ENCODE data around the gene BCL7A. TPM values are rescaled to one million over a fixed set of nuclear protein-coding genes. Genes with fewer than 3 reads are reported as not detected.
"Not testable (repeated sequence)": the region's sequence is repeated elsewhere in the genome, so short reads cannot be mapped to it uniquely, and the experiment has no call there.

Gene BCL7A
- total RNA-seq, 1 experiment from 2014 or later: 6.4 TPM

DNA sequence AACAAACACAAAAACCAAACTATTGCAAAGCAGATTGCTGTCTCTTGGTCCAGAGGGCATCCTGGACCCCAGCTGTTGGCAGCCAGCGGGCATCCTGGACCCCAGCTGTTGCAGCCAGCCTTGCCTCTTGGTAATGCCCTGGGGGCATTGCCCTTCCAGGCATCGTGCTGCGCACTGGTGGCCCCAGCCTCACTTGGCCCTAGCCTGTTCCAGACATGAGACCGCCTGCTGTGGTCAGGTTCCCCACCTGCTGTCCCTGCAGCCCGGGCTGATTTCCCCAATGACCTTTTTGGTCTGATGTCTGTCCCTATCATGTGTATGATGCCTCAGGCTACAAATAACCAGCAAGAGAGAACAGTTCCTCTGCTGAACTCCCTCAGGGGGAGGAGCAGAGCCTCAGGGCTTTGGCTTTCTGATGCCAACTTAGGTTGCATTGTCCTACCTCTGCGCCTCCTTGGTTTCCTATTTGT lies 77.6 kb downstream of the BCL7A start:
- no peak overlapping the region for H3K4me3 ChIP-seq
- no peak overlapping the region for H3K27ac ChIP-seq
- H3K27me3 ChIP-seq (replicated peaks): no peaks in the 10 kb centered on the region
- no peaks in the 10 kb centered on the region for H3K9me3 ChIP-seq (replicated peaks)
- peaks cover 5% of the 10 kb centered on the region; the same call in 1 of the 2 replicates for H3K36me3 ChIP-seq
- no peak for DNase-seq (ENCODE audit: low read depth in 1 of 2, low spot score in 2 of 2)
- peaks cover 25% of the 10 kb centered on the region for H3K4me1 ChIP-seq (replicated peaks)

DNA sequence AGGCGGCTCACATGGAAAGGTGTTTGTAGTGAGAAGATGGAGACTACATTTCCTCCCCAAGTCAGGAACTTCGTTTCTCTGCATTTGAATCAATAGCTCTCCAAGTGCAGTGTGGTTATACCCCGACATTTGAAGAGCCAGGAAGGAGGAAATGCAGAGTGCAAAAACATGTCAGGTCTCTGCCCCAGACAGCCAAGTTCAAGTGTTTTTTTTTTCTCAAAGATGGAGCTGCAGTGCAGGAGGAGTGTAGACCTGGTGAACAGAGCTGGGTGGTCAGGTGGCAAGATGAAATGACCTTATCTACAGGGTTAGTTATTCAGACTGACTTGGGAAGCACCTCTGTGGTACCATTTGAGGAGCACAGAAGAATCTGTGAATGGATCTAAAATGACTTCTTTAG lies 78.2 kb downstream of the BCL7A start:
- Histone ChIP-seq H3K4me1 (replicated peaks) (peaks cover 24% of the 10 kb centered on the region), H3K36me3 (peaks cover 8% of the 10 kb centered on the region), H3K4me3 (no peak overlapping the region), H3K9me3 (replicated peaks) (no peaks in the 10 kb centered on the region), H3K27ac (no peak overlapping the region), H3K27me3 (replicated peaks) (no peaks in the 10 kb centered on the region)
- DNase-seq (ENCODE audit: low read depth in 1 of 2, low spot score in 2 of 2): no peak

DNA sequence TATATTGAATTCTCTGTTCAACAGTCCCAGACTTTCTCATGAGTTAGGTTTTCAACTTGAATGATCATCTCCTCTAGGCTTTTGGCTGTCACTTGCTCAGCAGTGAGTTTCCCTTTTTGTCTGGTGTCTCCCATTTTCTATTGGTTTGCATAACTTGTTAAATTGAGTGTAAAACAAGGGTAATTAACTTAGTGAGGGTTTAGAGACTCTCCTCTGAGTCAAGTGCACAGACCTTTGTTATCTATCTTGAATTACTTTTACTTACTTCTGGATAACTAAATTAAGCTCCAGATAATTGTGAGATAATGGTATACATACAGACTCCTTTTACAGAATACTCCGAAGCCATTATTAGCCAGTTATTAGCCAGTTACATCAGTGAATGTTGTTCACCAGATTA lies 78.9 kb downstream of the BCL7A start:
- no peak overlapping the region for H3K4me3 ChIP-seq
- H3K4me1 ChIP-seq (replicated peaks): peaks cover 20% of the 10 kb centered on the region
- DNase-seq (ENCODE audit: low read depth in 1 of 2, low spot score in 2 of 2): no peak
- H3K27me3 ChIP-seq (replicated peaks): no peaks in the 10 kb centered on the region
- H3K9me3 ChIP-seq (replicated peaks): no peaks in the 10 kb centered on the region
- no peak overlapping the region for H3K27ac ChIP-seq
- H3K36me3 ChIP-seq: peaks cover 10% of the 10 kb centered on the region

DNA sequence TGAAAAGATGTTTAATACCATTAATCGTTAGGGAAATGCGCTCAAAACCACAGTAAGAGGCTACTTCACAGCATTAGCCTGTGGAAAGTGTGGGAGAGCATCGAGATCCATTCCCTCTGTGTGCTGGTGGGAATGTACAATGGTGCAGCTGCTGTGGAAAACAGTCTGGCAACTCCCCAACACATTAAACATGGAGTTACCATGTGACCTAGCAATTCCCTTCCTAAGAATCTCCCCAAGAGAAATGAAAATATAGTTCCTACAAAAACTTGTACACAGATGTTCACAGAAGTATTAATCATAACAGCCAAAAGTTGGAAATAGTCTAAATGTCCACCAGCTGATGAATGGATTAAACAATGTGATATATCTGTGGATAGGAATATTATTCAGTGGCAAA lies 80.6 kb downstream of the BCL7A start:
- DNase-seq (ENCODE audit: low read depth in 1 of 2, low spot score in 2 of 2): no peak
- Histone ChIP-seq H3K27me3 (replicated peaks) (no peaks in the 10 kb centered on the region), H3K4me1 (replicated peaks) (peaks cover 20% of the 10 kb centered on the region), H3K4me3 (no peak overlapping the region), H3K27ac (no peak overlapping the region), H3K9me3 (replicated peaks) (no peaks in the 10 kb centered on the region), H3K36me3 (peaks cover 10% of the 10 kb centered on the region)

DNA sequence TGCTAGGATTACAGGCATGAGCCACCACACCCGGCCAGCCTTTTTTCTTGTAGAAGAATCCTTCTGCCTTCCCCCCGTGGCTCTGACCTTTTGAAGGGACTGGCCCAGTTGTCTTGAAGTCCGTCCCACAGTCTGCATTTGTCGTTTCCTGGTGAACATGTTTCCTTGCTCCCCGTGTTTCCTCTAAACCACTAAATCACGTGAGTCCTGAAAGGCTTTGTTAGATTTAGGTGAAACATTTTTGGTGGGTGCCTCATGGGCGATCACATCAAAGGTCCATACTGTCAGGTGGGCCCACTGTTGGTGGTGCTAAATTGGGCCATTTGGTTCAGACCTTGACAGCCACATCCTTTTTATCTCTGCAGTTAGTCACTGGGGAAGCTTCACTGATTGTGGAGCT lies 83.2 kb downstream of the BCL7A start:
- H3K9me3 ChIP-seq (replicated peaks): no peaks in the 10 kb centered on the region
- DNase-seq (ENCODE audit: low read depth in 1 of 2, low spot score in 2 of 2): no peak
- H3K4me3 ChIP-seq: no peak overlapping the region
- peaks cover 13% of the 10 kb centered on the region for H3K36me3 ChIP-seq
- no peak overlapping the region for H3K27ac ChIP-seq
- peaks cover 28% of the 10 kb centered on the region for H3K4me1 ChIP-seq (replicated peaks)
- no peaks in the 10 kb centered on the region for H3K27me3 ChIP-seq (replicated peaks)

DNA sequence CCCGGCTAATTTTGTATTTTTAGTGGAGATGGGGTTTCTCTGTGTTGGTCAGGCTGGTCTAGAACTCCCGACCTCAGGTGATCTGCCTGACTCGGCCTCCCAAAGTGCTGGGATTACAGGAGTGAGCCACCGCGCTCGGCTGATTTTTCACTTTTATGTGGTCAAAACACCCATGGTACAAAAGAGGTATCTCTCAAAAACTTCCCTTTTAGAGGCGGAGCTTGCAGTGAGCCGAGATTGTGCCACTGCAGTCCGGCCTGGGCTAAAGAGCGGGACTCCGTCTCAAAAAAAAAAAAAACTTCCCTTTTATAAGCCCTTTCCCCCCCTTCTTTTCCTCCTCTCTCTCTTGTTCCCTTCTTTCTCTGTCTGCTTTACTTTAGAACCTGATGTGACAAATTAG lies 83.8 kb downstream of the BCL7A start:
- not testable (repeated sequence) for DNase-seq (ENCODE audit: low read depth in 1 of 2, low spot score in 2 of 2); H3K4me3 ChIP-seq; H3K27me3 ChIP-seq (replicated peaks); H3K9me3 ChIP-seq (replicated peaks); H3K27ac ChIP-seq
- H3K36me3 ChIP-seq: peaks cover 13% of the 10 kb centered on the region
- peaks cover 28% of the 10 kb centered on the region for H3K4me1 ChIP-seq (replicated peaks)

DNA sequence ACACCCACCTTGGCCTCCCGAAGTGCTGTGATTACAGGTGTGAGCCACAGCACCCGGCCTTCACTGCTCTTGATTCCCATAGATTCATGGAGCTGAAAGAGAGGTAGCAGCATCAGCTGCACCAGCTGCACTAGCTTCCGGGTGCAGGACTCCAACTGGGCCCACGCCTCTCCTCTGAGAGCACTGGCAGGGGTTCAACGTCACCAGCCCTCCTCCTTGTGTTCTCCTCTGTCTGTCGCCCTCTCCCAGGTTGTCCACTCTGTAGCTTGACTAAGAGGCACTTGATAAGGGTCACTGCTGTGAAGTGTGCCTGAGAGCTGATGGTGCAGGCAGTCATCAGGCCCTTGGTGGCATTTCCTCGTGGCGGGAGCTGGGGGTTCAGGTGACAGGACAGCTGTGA lies 85.2 kb downstream of the BCL7A start:
- no peak overlapping the region for H3K4me3 ChIP-seq
- H3K9me3 ChIP-seq (replicated peaks): no peaks in the 10 kb centered on the region
- no peaks in the 10 kb centered on the region for H3K27me3 ChIP-seq (replicated peaks)
- H3K27ac ChIP-seq: no peak overlapping the region
- H3K4me1 ChIP-seq (replicated peaks): peaks cover 28% of the 10 kb centered on the region
- H3K36me3 ChIP-seq: peaks cover 13% of the 10 kb centered on the region
- no peak for DNase-seq (ENCODE audit: low read depth in 1 of 2, low spot score in 2 of 2)

DNA sequence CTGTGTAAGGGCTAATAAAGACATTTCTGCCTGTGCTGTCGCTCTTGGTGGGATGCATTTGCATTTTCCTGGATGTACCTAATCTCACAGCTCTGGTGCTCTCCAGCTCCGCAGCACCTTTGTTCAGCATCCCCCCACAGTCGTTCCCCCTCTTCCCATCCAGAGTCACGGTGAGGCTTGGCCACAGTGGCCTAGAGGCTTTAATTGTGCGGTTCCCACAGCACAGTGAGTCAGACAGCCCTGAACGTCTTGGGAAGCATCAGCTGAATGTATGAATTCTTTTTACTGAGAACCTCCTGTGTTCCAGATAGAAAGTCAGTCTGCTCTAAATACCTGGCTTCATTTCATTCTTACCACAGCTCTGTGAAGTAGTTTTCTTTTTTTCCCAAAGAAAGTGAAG lies 85.6 kb downstream of the BCL7A start:
- H3K9me3 ChIP-seq (replicated peaks): no peaks in the 10 kb centered on the region
- H3K4me3 ChIP-seq: no peak overlapping the region
- peaks cover 13% of the 10 kb centered on the region for H3K36me3 ChIP-seq
- peaks cover 28% of the 10 kb centered on the region for H3K4me1 ChIP-seq (replicated peaks)
- DNase-seq (ENCODE audit: low read depth in 1 of 2, low spot score in 2 of 2): peak; percentile 43 to 59
- 0 out of 2 replicates have a peak overlapping the region, but pooled peaks have one; percentile 27 for H3K27ac ChIP-seq
- H3K27me3 ChIP-seq (replicated peaks): no peaks in the 10 kb centered on the region

DNA sequence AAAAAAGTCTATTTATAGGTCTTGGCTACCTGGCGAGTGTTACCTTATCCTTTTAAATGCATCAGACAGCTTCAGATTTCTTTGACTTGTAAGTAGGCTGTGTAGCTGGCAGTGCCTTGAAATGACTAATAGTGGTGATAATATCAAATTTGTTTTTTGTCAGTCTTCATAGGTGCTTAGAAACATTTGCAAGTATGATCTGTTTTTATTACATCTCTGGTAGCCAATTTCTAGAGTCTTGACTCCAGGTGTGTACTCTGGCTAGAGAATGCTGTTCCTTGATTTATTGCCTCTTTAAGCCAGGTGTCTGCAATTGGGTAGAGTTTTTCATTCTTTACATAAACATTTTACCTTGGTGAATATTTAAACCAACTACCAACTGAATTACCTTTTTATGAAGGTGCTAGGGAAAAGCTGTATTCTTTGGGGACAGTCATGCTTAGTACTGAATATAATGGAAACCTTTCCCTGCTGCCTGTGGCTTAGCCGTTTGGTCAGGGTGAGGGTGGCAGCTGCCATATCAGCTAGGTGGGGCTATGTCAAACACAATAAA lies 89.5 kb downstream of the BCL7A start:
- H3K4me3 ChIP-seq: no peak overlapping the region
- no peaks in the 10 kb centered on the region for H3K27me3 ChIP-seq (replicated peaks)
- no peak overlapping the region for H3K27ac ChIP-seq
- no peak for DNase-seq (ENCODE audit: low read depth in 1 of 2, low spot score in 2 of 2)
- peaks cover 7% of the 10 kb centered on the region; the same call in 1 of the 2 replicates for H3K36me3 ChIP-seq
- peaks cover 28% of the 10 kb centered on the region for H3K4me1 ChIP-seq (replicated peaks)
- no peaks in the 10 kb centered on the region for H3K9me3 ChIP-seq (replicated peaks)

Other genes starting within 250 kb of the BCL7A start
- 1.6 and 4.0 TPM in 2 replicates for gene RHOF, start 228.2 kb upstream of the BCL7A start, total RNA-seq (2014; rRNA removed; shearing (Covaris generic))
- 1.3 and 1.7 TPM in 2 replicates for gene SETD1B, start 217.9 kb upstream of the BCL7A start, total RNA-seq (2014; rRNA removed; shearing (Covaris generic))
- gene HPD, start 163.0 kb upstream of the BCL7A start, total RNA-seq (2014; rRNA removed; shearing (Covaris generic)): 0.11 TPM in 1 of 2 replicates, not detected in the other
- gene PSMD9, start 133.1 kb upstream of the BCL7A start, total RNA-seq (2014; rRNA removed; shearing (Covaris generic)): 63.4 and 150 TPM in 2 replicates
- 10.2 and 13.8 TPM in 2 replicates for gene CFAP251, start 103.3 kb upstream of the BCL7A start, total RNA-seq (2014; rRNA removed; shearing (Covaris generic))
- gene MLXIP, start 56.9 kb downstream of the BCL7A start, total RNA-seq (2014; rRNA removed; shearing (Covaris generic)): 11.1 and 13.5 TPM in 2 replicates
- gene IL31, start 152.3 kb downstream of the BCL7A start, total RNA-seq (2014; rRNA removed; shearing (Covaris generic)): not detected in 2 replicates
- not detected in 2 replicates for gene LRRC43, start 161.2 kb downstream of the BCL7A start, total RNA-seq (2014; rRNA removed; shearing (Covaris generic))
- gene B3GNT4, start 181.8 kb downstream of the BCL7A start, total RNA-seq (2014; rRNA removed; shearing (Covaris generic)): not detected in 2 replicates
- gene DIABLO, start 204.2 kb downstream of the BCL7A start, total RNA-seq (2014; rRNA removed; shearing (Covaris generic)): 66.6 and 84.1 TPM in 2 replicates
- 13.6 and 14.3 TPM in 2 replicates for gene VPS33A, start 244.6 kb downstream of the BCL7A start, total RNA-seq (2014; rRNA removed; shearing (Covaris generic))